Activated CD4-positive, CD25-positive, alpha-beta regulatory T cell treated with anti-CD3 and anti-CD28 coated beads, Interleukin-2, amount 50 U/mL, for 24 hours (primary cell): ENCODE data around the gene DCAF8L2.
"Not testable (repeated sequence)": the region's sequence is repeated elsewhere in the genome, so short reads cannot be mapped to it uniquely, and the experiment has no call there.

Experiments used
- ATAC-seq, 2 donors: fragments of 150-1000 bp; cut with Tn5 transposase; one replicate each; pipeline ENCODE4 v1.10.0; 2021; ENCODE audit warnings: mild to moderate bottlenecking in 1 of 2, moderate library complexity in 1 of 2

The DCAF8L2 gene

DNA sequence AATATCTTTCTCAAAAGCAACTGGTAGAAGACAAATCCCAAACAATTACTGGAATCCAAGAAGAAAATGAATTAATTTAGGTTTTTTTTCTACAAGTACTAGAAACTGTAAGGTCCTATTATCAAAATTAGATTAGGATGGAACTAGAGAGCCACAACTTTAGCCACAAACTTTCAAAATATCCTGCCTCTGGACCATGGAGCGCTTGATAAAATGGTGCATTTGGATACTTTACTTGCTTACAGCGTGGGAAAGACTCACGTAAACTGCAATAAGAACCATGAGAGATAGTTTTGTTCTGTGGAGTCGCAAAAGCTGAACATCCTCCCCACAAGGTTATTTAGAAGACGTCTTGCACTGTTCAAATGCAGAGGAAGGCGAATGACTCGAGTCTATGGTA is at the start of gene DCAF8L2:
Gene DCAF8L2 (plus strand): TSS at position 301 of the 400 bp plus-strand sequence. CDS start 156,552 bp downstream, outside the sequence.
- no peak for ATAC-seq

DNA sequence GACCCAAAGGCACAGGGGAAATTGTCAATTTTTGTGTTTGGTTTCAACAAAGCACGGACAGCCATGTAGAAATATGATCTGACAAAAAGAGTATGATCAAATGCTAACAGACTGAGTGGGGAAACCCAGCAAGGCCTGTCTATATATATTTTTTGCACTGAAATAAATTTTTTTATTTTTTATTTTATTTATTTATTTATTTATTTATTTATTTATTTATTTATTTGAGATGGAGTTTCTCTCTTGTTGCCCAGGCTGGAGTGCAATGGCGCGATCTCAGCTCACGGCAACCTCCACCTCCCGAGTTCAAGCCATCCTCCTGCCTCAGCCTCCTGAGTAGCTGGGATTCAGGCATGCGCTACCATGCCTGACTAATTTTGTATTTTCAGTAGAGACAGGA is 49.0 kb upstream of the DCAF8L2 start:
- ATAC-seq, result not testable (repeated sequence)

DNA sequence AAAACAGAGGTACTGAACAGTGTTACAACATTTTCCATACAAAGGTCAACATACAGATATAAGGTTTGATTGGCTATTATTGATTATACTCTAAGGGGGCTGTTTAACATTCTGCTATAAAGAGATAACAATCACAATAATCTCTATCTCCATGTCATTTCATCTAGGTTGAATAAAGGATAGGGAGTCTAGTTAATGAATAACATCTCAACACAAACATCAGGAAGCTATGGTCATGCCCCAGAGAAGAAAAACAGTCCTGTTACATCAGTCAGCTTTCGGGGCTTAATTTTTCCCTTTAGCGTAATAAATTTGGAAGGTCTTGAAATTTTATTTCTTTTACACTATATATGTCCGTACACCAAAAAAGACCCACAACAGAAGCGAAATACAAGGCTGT is 41.5 kb upstream of the DCAF8L2 start:
- no peak for ATAC-seq

DNA sequence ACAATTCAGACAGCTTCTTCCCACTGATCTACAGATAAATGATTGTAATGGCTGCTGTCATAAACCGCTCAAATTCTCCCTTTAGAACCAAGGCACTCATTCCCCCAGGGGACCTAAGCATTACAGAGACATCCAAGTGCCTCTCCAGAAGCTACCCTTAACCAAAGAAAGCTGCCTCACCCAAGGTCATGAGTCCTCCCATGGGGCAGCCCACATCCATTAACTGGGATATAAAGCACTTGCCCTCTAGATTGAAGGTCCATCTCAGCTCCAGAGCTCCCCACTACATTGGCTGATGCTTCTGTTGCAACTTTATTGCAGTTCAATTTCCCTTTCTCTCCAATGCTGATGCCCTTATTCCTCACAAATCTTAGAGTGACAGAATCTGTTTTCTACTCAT is 40.5 kb upstream of the DCAF8L2 start:
- no peak for ATAC-seq

DNA sequence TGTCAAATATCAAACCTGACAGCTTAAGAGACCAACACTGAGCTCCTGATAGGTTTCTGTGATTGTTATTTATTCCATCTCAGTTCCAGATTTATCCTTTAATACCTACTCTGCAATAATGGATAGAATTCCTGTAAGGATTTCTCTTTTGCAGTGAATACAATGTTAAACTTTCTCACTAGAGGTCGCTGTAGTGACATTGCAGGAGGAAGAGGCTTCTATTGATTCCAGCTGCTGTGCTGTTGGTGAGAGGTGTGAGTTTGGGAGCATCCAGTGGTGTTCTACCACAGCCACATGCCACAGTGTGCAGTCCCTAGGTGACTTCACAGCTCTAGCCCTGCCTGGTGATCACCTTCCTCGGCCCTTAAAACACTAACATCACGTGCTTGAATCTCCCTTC is 34.6 kb upstream of the DCAF8L2 start:
- no peak for ATAC-seq

DNA sequence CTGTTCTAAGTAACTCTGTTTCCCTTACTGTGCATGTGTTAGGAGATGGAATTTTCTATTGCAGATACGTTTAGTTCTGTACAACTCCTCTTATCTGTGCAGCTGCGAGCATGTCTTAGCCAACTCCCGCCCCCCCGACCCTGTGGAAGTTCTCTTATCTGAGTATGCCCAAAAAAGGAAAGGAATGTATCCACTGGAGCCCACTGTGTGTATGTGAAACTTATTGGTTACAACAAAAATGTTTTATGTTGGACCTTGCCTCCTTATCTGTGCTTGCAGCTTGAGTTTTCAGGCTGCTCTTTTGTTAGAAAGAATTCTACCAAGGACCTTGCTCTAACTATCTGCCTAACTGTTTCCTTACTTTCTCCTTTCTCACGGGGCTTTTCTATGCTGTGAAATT is 24.2 kb upstream of the DCAF8L2 start:
- no peak for ATAC-seq

DNA sequence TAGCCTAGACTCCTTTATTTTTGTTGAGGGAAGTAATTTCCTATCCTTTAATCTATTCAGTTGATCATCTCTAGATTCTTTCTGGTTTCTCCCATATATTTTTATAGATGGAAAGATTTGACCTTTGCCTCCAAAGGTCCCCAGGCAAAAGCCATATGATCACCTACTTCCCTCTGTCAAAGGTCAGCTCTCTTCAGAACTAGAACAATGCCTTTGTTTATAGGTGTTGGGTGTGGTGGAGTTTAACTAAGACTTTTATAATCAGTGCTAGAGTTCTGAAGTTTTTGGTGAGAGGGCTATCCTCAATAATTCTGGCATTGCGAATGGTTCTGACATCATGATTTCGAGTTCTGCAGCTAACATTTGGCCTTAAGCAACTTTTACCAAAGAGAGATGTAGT is 19.0 kb upstream of the DCAF8L2 start:
- ATAC-seq, result no peak

DNA sequence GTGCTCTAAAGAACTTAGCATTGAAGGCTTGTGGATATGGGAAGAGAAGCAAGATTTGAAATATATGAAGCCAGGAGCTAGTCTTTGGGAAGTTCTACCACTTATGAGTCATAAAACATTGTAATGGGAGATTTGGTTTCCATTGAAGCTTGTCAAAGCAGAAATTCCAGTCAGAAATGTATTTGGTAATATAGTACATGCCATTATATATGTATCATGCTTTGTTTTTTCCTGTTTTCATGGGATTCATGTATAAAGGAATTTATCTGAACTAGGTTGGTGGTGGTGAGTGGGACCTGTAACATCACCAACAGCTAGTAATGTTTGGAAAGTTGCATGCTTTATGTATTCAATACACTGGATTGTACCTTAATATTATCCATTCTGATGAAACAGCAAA is 14.6 kb upstream of the DCAF8L2 start:
- ATAC-seq, result no peak

DNA sequence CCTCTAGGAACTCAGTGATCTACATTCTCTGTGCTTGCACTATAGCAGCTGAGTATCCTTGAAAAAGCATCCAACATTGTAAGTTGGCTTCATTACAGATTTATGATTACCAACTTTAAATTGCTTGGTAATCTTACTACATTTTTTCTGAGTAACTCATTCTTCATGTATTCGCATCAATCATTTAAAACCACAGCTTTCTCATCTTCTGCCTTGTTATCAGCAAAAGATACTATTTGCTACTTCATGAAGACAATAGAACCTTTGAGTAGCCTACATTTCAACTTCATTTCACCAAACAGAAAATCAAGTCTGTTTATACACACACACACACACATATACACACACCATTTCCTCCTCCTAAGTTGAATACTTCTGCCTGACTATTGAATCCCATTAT is 6.2 kb upstream of the DCAF8L2 start:
- no peak for ATAC-seq

DNA sequence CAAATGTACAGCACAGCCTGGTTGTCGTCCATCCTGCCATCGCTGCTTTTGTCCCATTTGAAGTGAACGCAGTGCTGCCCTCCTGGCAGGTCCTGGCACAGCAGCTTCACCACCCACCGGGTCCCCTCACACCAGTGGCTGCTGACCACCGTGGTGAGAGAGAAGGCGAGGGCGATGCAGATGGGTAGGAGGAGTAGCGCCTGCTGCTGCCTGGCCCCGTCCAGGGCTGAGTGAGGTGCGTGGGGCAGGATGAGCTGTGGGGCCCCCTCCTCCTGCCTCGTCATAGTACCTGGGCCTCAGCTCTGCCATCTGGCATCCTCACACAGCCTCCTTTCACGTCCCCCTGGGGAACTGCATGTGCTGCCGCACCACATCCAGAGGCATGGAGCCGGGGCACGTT is 1.8 kb downstream of the DCAF8L2 start:
- no peak for ATAC-seq

DNA sequence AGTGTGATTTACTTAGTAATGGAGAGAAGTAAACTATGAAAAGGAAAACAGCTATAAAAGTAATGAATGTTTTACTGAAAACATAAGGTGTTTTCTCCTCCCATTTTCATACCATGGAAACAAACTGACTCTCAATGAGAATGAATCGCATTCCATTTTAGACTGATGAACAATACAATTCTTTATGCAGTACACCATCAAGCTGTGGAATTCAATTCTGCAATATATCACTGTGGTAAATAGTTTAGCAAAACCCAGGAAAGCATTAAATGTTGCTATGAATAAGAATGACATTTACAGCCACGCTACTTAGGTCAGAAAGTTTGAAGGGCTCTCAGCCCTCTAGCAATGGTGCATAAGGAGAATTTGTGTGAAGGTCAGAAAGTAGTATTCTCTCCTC is 7.4 kb downstream of the DCAF8L2 start:
- no peak for ATAC-seq

DNA sequence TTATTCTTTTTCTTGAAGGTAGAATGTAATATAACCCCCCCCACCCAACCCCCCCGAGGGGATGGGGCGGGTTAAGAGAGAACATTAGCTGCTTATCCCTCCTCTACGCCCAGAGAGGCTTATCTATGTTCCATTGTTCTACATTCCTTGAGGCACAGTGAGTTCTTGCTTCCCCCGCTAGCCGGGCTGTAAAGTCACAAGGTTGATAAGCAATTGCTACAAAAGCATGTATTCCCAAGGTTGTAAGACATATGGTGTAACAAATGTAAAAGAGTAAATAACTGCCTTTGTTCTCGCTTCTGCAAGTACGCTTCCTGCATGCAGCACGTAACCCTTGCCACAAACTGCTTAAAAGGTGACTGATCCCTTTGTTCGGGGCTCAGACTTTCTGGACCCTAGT is 8.2 kb downstream of the DCAF8L2 start:
- no peak for ATAC-seq

DNA sequence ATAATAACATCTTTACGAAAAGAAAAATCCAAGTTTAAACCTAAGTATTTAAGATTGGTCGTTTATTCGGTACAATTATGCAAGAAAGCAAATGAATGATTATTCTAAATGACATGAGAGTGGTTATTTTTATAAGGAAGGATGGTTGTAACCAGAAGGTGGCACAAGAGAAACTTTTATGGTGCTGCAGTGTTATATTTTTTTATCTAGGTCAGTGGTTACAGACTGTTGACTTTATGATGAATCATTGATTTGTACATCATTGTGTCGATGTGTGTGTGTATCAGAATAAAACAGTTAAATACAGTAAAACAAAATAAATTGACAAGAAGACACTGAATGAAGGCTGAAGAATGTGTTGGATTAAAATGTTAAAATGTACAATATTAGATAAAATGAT is 9.8 kb downstream of the DCAF8L2 start:
- no peak for ATAC-seq

DNA sequence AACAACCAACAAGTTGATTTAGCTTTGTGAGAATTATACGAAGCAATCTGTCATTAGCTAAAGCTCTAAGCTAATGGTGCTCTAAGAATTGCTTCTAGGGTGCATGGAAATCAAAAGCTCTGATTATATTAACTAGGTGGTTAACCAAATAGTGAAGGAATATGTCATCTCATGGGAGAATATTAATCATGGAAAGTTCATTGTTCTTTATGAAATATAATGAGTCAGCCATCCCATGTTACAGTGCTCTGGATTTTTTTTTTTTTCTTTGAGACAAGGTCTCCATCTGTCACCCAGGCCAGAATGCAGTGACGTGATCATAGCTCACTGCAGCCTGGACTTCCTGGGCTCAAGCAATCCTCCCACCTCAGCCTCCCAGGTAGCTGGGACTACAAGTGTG is 10.5 kb downstream of the DCAF8L2 start:
- ATAC-seq, result no peak

DNA sequence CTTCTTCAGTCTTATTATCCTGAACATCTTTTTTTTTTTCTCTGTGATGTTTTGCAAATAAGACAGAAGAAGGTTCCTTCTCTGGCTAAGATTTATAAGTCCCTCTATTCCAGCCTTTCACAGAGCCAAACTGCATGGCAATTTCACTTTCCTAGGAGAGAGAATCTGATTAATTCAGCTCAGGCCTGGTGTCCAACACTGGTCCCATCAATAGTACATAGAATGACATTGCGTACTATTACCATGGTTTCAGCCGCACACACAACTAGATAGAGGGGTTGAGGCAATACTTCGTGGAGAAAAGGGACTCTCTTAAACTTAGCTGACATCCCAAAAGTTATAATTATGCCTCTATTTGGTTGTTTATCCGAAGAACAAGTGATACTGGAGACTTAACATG is 18.5 kb downstream of the DCAF8L2 start:
- no peak for ATAC-seq

DNA sequence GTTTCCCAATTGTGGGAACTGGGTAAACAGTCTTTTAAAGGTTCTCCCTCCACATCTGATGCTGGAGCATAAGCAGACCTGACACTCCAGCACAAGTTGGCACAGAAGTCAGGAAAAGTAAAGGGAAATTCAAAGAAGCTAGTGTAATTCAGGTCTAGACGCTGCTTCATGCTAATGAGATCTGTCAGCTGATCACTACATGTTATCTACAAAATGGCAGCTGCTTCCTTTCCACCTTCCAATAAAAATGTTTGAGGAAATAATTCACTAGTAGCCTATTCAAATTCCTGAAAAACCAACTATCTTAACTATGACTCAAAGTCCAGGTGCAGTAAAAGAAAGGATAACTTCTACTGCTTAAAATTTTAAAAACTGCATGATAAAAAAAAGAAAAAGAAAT is 29.3 kb downstream of the DCAF8L2 start:
- no peak for ATAC-seq

DNA sequence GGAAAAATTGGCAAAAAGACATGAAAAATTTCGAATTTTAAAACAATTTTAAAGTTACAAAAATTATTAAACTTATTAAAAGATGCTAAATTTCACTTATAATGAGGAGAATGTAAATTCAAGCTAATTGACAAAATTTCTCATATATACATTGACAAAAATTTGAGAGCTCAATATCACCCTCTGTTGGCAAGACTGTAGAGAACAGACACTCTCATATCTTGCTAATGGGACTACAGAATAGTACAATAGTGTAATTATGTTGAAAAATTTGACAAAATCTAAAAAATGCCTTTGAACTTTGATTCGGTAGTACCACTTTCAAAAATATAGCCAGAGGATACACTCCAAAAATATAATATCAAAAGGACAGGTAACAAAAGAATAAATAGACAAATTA is 29.8 kb downstream of the DCAF8L2 start:
- ATAC-seq, result no peak

DNA sequence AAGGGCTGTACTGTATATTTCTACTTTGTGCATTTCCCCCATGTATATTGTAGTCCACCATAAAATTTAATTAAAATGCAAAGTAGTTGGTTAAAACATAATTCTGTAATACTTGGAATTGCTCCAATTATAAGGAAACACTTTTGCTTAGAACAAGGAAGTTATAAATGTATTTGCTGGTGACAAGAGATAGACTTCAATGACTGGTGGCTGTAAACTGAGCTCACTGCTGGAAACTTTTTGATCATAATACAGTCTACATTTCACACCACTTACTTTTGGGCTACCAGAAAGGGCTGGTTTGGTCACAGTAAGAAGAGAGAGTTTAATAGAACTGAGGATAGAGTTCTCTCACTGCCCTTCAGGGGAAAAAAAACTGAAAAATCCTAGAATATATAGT is 32.7 kb downstream of the DCAF8L2 start:
- no peak for ATAC-seq

DNA sequence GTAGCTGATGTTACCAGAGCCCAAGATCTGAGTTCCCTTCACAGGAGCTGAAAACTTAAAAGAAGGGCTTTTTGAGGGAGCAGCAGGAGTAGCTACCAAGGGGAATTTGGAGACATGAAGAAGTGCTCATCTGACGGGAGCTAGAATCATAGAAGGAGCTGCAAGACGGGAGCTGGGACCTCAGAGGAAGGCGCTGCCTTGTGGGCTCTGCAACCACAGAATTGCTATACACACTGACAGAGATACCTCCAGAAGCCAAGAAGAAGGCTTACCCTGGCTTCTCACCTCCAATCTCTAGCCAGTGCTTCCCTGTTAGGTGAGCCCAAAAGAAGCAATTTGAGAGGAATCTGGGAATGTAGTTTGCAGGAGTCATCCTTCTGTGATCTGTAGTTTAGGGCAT is 35.9 kb downstream of the DCAF8L2 start:
- no peak for ATAC-seq

DNA sequence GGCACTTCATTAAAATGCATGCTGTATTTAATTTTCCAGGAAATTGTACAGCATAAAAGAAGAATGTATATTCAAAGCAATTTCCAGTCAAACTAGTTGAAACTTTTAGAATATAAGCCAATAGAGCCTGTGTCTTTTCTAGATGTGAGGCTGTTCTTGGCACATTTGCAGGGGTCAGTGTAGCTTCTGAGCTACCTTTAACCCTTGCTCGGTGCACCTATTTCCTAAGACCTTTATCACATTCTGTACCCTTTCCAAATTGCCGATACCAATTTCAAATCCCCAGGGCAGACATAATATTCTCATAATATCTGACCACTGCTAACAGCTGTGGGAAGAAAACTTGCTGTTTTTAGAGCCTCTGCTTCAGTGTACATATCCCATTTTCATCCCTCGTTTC is 43.2 kb downstream of the DCAF8L2 start:
- ATAC-seq, result no peak

DNA sequence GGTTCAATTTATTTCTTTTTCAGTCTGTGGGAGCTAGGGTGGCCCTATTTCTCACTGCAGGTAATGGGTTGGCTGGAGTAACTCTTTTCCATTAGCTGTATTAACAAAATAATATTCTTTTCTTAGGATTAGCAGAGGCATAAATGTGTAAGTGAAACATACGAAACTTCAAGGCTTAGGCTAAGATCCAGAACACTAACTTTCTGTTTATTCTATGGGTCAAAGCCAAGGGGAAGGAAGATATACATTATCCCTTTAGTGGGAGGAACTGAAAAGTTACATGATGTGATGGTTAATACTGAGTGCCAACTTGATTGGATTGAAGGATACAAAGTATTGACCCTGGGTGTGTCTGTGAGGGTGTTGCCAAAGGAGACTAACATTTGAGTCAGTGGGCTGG is 66.4 kb downstream of the DCAF8L2 start:
- ATAC-seq, result no peak

DNA sequence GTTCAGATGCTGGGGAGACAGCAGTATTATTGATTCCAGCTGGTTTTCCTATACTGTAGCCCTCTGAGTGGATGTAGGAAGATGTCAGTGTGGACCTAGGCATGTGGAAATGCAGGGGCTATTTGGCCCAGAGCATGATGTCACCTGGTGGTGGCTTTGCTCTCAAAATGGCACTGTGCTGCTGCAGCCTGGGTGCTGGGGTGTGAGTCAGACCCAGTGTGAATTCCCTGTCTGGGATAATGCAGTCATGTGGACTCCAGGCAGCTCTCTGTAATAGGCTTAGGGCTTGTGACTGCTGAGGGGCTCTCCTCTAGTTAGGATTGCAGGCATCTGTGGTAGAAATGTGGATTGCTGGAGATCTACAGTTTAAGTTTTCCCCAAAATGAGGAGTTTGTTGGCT is 70.7 kb downstream of the DCAF8L2 start:
- no peak for ATAC-seq

DNA sequence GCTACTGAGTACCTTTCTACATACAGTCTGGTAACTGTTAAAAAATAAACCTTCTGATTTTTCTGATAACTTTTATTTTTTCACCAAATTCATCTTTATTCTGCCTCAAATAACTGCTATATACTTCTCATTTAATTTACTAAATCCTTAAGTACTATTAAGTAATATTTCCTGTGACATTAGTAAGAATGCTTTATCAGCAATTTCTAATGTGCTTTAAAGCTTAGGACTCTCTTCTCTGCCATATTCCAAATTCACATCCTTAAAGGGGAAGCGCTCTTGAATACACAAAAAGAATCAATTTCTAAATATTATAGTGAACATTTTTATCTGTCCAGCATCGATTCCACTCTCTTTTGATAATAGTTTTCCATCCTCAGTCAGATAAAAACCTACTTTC is 81.1 kb downstream of the DCAF8L2 start:
- no peak for ATAC-seq

DNA sequence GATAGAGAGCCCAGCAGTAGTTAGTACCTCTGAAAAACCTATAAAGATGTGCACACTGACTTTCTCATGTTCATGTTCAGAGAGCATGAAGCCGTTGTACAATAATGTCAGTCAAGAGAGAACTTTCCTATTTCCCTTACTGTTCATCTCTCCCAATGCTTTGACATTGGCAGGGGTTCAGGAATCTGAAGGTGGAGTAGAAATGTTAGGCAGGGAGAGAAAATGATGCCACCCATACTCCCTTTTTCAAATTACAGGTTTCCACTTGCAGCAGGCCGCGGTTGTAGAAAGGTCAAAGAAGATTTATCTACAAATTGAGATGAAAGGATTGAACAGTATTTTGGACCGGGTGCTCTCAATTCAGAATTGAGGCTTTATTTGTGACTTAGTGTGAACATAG is 84.3 kb downstream of the DCAF8L2 start:
- ATAC-seq, result no peak

DNA sequence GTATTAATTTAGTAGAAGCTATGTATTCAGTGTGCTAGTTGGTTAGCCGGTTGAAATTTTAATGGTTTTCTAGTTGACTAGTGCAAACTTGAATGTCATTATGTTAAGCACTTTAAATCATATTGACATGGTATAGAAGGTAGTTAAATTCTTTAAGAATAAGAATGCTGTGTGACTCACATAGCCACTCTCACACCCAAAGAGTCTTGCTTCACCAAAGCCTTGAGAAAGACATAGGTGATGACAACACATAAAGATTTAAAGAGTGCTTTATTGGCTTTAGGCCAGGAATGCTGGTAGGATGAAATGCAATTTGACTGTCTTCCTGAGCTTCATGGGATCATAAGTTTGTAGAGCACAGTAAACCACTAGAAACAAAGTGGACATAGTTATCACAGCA is 85.3 kb downstream of the DCAF8L2 start:
- no peak for ATAC-seq

DNA sequence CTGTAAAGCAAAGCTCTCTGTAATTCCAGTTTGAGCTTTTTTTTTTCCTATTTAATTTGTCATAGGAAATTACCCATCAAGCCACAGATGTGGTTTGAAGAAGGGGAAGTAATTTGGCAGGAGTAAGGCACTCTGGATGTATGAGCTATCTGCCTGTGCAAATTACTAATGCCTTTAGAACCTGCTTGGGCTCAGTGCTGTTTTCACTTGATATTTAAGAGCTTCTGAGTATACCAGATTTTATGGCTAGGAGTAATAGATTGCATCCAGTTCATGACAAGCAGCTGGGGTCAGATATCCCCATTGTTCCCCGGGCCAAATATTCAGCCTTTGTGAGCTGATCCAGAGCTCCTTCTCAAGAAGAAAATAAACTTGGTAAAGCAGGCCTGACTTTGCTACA is 89.1 kb downstream of the DCAF8L2 start:
- no peak for ATAC-seq
